Natural killer cell (primary cell): ENCODE results near the gene ZNF709. TPM values are rescaled to one million over a fixed set of nuclear protein-coding genes. Genes with fewer than 3 reads are reported as not detected.
"Not testable (repeated sequence)": the region's sequence is repeated elsewhere in the genome, so short reads cannot be mapped to it uniquely, and the experiment has no call there.

ENCODE experiments used
- ATAC-seq, 3 donors: fragments of 150-1000 bp in 2 of 3; fragments of 200-7000 bp in 1 of 3; cut with Tn5 transposase; 1 replicate in 1 of 3; 2 replicates in 2 of 3; pipeline ENCODE4 v1.10.0; 2021; ENCODE audit warnings: mild to moderate bottlenecking in 2 of 3, moderate library complexity in 2 of 3
- DNase-seq, 2 donors: peaks; one replicate each; pipeline versions ENCODE4 v3.0.0 to v3.0.0-alpha.2; 2013 to 2021; ENCODE audit warnings: mixed read lengths in 1 of 2
- H3K27ac ChIP-seq: one replicate; pipeline ENCODE4 v1.5.1; 2013; ENCODE audit warnings: mild to moderate bottlenecking, low read length
- H3K27me3 ChIP-seq: one replicate; pipeline ENCODE4 v1.6.1; 2013; ENCODE audit warnings: low read length; ENCODE audit not compliant: control insufficient read depth, insufficient read depth
- H3K36me3 ChIP-seq: one replicate; pipeline ENCODE4 v1.6.1; 2013; ENCODE audit warnings: low read length; ENCODE audit not compliant: control insufficient read depth, insufficient read depth
- H3K4me1 ChIP-seq: one replicate; pipeline ENCODE4 v1.6.1; 2013; ENCODE audit warnings: low read length; ENCODE audit not compliant: control insufficient read depth, insufficient read depth
- H3K4me3 ChIP-seq: one replicate; pipeline ENCODE4 v1.5.1; 2013; ENCODE audit warnings: low read length
- H3K9me3 ChIP-seq: one replicate; pipeline ENCODE4 v1.6.1; 2013; ENCODE audit warnings: low read length; ENCODE audit not compliant: control insufficient read depth, insufficient read depth
- H3K27ac Mint-ChIP-seq, 2 donors: one replicate each; pipeline ENCODE4 v1.8.0; 2022; ENCODE audit warnings: mild to moderate bottlenecking in 2 of 2, mixed read lengths in 2 of 2, moderate library complexity in 1 of 2
- H3K27me3 Mint-ChIP-seq, 2 donors: one replicate each; pipeline ENCODE4 v1.8.0; 2022; ENCODE audit warnings: low read depth in 2 of 2, mixed read lengths in 2 of 2
- H3K36me3 Mint-ChIP-seq: one replicate; pipeline ENCODE4 v1.8.0; 2022; ENCODE audit warnings: mixed read lengths
- H3K4me1 Mint-ChIP-seq, 2 donors: one replicate each; pipeline ENCODE4 v1.8.0; 2022; ENCODE audit warnings: mixed read lengths in 2 of 2
- H3K4me3 Mint-ChIP-seq: one replicate; pipeline ENCODE4 v1.8.0; 2022; ENCODE audit warnings: mild to moderate bottlenecking, moderate library complexity, mixed read lengths
- H3K9me3 Mint-ChIP-seq, 2 donors: one replicate each; pipeline ENCODE4 v1.8.0; 2022; ENCODE audit warnings: mixed read lengths in 2 of 2
- CTCF ChIP-seq: fragments of 200-600 bp; IDR thresholded peaks from one replicate; pipeline ENCODE4 v1.8.0; 2022; ENCODE audit warnings: antibody characterized with exemption
- WGBS: methylation state at CpG from one replicate; pipeline ENCODE4 v1.1.7; 2013; ENCODE audit warnings: missing lambda C conversion rate; ENCODE audit not compliant: insufficient coverage; 5-methylcytosine and 5-hydroxymethylcytosine counted together
- intact Hi-C: fragments of 100-400 bp; cut with micrococcal nuclease; formaldehyde crosslinking; loops from one replicate; pipeline ENCODE4 v1.14.2; 2022
- total RNA-seq, 4 donors: library from RNA; stranded (reverse); fragments of 120-200 nt in 1 of 4; gene quantifications; one replicate each; pipeline versions ENCODE4 v1.2.3 to v1.2.4, GENCODE V29; 2013 to 2022

Gene ZNF709
- total RNA-seq, 3 donors from 2014 or later (not counting 1 experiment from before 2014, with no cell fraction given), result 4.1 to 4.7 (median 4.1) TPM

- ATAC-seq, result peak; percentile 97 to 99 (median 99)
- no peaks in the 10 kb centered on the region for H3K36me3 Mint-ChIP-seq
Measured at GRCh38 chr19:12495002-12495802, 10.6 kb upstream of the ZNF709 start.

DNA sequence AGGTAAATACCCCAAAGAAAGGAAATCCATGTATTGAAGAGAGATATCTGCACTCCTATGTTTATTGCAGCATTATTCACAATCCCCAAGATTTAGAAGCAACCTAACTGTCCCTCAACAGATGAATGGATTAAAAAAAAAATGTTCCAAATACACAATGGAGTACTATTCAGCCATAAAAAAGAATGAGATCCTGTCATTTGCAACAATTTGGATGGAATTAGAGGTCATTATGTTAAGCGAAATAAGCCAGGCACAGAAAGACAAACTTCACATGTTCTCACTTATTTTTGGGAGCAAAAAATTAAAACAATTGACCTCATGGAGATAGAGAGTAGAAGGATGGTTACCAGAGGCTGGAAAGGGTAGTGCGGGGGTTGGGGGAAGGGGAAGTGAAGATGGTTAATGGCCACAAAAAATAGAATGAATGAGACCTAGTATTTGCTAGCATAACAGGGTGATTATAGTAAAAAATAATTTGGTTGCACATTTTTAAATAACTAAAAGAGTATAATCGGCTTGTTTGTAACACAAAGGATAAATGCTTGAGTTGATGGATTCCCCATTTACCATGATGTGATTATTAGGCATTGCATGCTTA lies 9.7 kb upstream of the ZNF709 start:
- ATAC-seq, result no peak
- Histone ChIP-seq H3K27me3 (no peaks in the 10 kb centered on the region), H3K4me3 (no peak overlapping the region), H3K27ac (no peak overlapping the region), H3K36me3 (no peaks in the 10 kb centered on the region), H3K4me1 (peaks cover 9% of the 10 kb centered on the region), H3K9me3 (no peaks in the 10 kb centered on the region)
- Mint-ChIP-seq H3K4me3 (peak overlapping the region; percentile 87), H3K9me3 (no peaks in the 10 kb centered on the region), H3K27me3 (no peaks in the 10 kb centered on the region), H3K36me3 (no peaks in the 10 kb centered on the region), H3K4me1 (peaks cover 11 to 15% of the 10 kb centered on the region in 2 donors), H3K27ac (peak overlapping the region in 1 of 2 donors; percentile 90)
- intact Hi-C loops, result loop anchor here (2.0 kb wide), 1 partner anchor 56 kb away; the partner anchor contains the start of gene ZNF564
- TF ChIP-seq CTCF, result no peak
- DNase-seq, result no peak
- 100% methylated on average over 2 of the region's 3 CpGs for WGBS

More at GRCh38 chr19:12495002-12495802, 10.6 kb upstream of the ZNF709 start:
- DNase-seq, result peak; percentile 88 to 96
- H3K4me1 Mint-ChIP-seq, result peaks cover 11 to 15% of the 10 kb centered on the region in 2 donors
- H3K27ac ChIP-seq, result peak overlapping the region; percentile 55
- peaks cover 9% of the 10 kb centered on the region for H3K4me1 ChIP-seq
- H3K27me3 ChIP-seq, result no peaks in the 10 kb centered on the region
- intact Hi-C loops, result loop anchor here (1.0 to 2.0 kb wide), 2 partner anchors 11 to 56 kb away; partner anchors contain the start of genes ZNF564 and ZNF709
- peak overlapping the region; percentile 36 for H3K4me3 ChIP-seq
- H3K36me3 ChIP-seq, result no peaks in the 10 kb centered on the region
- TF ChIP-seq CTCF, result peak; percentile 42
- no peaks in the 10 kb centered on the region for H3K9me3 Mint-ChIP-seq
- H3K9me3 ChIP-seq, result no peaks in the 10 kb centered on the region
- 1% methylated on average over 51 of the region's 51 CpGs for WGBS
- H3K4me3 Mint-ChIP-seq, result peak overlapping the region; percentile 87
- no peaks in the 10 kb centered on the region for H3K27me3 Mint-ChIP-seq
- peak overlapping the region; percentile 66 to 90 for H3K27ac Mint-ChIP-seq

DNA sequence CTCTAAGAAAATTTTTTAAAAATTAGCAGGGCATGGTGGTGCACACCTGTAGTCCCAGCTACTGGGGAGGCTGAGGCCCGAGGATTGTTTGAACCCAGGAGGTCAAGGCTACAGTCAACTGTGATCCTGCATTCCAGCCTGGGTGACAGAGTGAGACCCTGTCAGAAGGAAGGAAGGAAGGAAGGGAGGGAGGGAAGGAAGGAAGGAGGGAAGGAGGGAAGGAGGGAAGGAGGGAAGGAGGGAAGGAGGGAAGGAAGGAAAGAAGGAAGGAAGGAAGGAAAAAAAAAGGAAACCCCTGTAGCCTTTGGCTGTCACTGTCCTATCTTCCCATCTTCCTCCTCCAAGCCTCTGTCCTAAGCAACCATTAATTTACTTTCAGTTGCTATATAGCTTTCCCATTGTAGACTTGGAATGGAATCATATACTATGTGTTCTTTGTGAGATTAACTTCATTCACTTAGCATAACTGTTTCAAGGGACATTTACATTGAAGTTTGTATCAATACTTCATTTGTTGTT lies 1.7 kb upstream of the ZNF709 start:
- H3K27ac Mint-ChIP-seq, H3K27me3 ChIP-seq, H3K27ac ChIP-seq, H3K9me3 ChIP-seq, DNase-seq, ATAC-seq, H3K36me3 ChIP-seq, H3K9me3 Mint-ChIP-seq, H3K36me3 Mint-ChIP-seq, H3K27me3 Mint-ChIP-seq, intact Hi-C loops, H3K4me3 ChIP-seq: not testable (repeated sequence)
- Mint-ChIP-seq H3K4me1 (peaks cover 22 to 31% of the 10 kb centered on the region in 2 donors), H3K4me3 (peak overlapping the region; percentile 25)
- peaks cover 25% of the 10 kb centered on the region for H3K4me1 ChIP-seq
- 100% methylated on average over 1 of the region's 1 CpG for WGBS

DNA sequence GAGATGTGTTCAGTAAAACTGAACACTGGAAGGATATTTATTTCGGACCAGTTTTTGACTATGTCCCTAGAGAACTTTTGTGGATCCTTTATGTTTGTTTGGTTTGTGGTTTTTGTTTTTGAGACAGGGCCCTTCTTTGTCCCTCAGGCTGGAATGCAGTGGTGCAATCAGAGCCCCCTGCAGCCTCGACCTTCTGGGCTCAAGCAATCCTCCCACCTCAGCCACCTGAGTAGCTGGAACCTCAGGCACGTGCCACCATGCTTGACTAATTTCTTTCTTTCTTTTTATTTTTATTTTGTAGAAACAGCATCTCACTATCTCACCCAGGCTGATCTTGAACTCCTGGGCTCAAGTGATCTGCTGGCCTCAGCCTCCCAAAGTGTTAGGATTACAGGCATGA lies 955 bp upstream of the ZNF709 start:
- Histone ChIP-seq H3K9me3 (no peaks in the 10 kb centered on the region), H3K4me1 (peaks cover 25% of the 10 kb centered on the region), H3K27me3 (no peaks in the 10 kb centered on the region), H3K4me3 (no peak overlapping the region), H3K27ac (no peak overlapping the region), H3K36me3 (no peaks in the 10 kb centered on the region)
- H3K27ac Mint-ChIP-seq, result peak overlapping the region; percentile 83 to 96
- intact Hi-C loops, result no loop called here
- DNase-seq (no peak), ATAC-seq (no peak)
- H3K9me3 Mint-ChIP-seq, result no peaks in the 10 kb centered on the region
- peaks cover 23 to 31% of the 10 kb centered on the region in 2 donors for H3K4me1 Mint-ChIP-seq
- H3K27me3 Mint-ChIP-seq, result no peaks in the 10 kb centered on the region
- no peaks in the 10 kb centered on the region for H3K36me3 Mint-ChIP-seq
- 79% methylated on average over 3 of the region's 3 CpGs for WGBS
- peak overlapping the region; percentile 94 for H3K4me3 Mint-ChIP-seq
- no peak for TF ChIP-seq CTCF
